DOHH2 (cell line): ENCODE results near the gene KIF25.

Source experiments
- H3F3A ChIP-seq: fragments of 200-600 bp; sonication (generic), shearing (Covaris generic); 2 replicates; pipeline ENCODE4 v1.6.0; 2016; ENCODE audit warnings: antibody characterized with exemption, mild to moderate bottlenecking; ENCODE audit not compliant: control insufficient read depth, insufficient read depth
- H3K27ac ChIP-seq: fragments of 200-600 bp; sonication (generic); 2 replicates; pipeline ENCODE4 v1.5.1; 2014; ENCODE audit warnings: low read depth, mild to moderate bottlenecking, low read length, moderate library complexity
- H3K27me3 ChIP-seq: fragments of 200-600 bp; sonication (generic); 2 replicates; pipeline ENCODE4 v1.6.1; 2014; ENCODE audit warnings: mild to moderate bottlenecking, low read length, mixed read lengths; ENCODE audit not compliant: control insufficient read depth
- H3K36me3 ChIP-seq: fragments of 200-600 bp; sonication (generic); 2 replicates; pipeline ENCODE4 v1.6.1; 2014; ENCODE audit warnings: mild to moderate bottlenecking, low read length, moderate library complexity, mixed read lengths; ENCODE audit not compliant: control insufficient read depth
- H3K4me1 ChIP-seq: fragments of 200-600 bp; sonication (generic); 2 replicates; pipeline ENCODE4 v1.6.1; 2014; ENCODE audit warnings: mild to moderate bottlenecking, low read length, mixed read lengths; ENCODE audit not compliant: control insufficient read depth
- H3K4me2 ChIP-seq: fragments of 200-600 bp; sonication (generic); 2 replicates; pipeline ENCODE4 v1.6.0; 2014; ENCODE audit warnings: mild to moderate bottlenecking, low read length, moderate library complexity
- H3K4me3 ChIP-seq: fragments of 200-600 bp; sonication (generic); 2 replicates; pipeline ENCODE4 v1.5.1; 2014; ENCODE audit warnings: mild to moderate bottlenecking, low read length, mixed read lengths
- H3K79me2 ChIP-seq: fragments of 200-600 bp; sonication (generic); 2 replicates; pipeline ENCODE4 v1.6.1; 2014; ENCODE audit warnings: mild to moderate bottlenecking, low read length, mixed read lengths; ENCODE audit not compliant: control insufficient read depth
- H3K9me2 ChIP-seq: fragments of 200-600 bp; sonication (generic); replicated peaks from 2 replicates; pipeline ENCODE4 v1.6.1; 2014; ENCODE audit warnings: mild to moderate bottlenecking, low read length, mixed read lengths; ENCODE audit not compliant: control insufficient read depth
- H3K9me3 ChIP-seq: fragments of 200-600 bp; sonication (generic); 2 replicates; pipeline ENCODE4 v1.6.1; 2014; ENCODE audit warnings: antibody characterized with exemption, low read length, mixed read lengths; ENCODE audit not compliant: control insufficient read depth, insufficient read depth
- H4K20me1 ChIP-seq: fragments of 200-600 bp; sonication (generic); 2 replicates; pipeline ENCODE4 v1.6.0; 2014; ENCODE audit warnings: low read depth, mild to moderate bottlenecking, antibody characterized with exemption, low read length, moderate library complexity; ENCODE audit not compliant: control insufficient read depth, insufficient read depth
- CTCF ChIP-seq: fragments of 200-600 bp; sonication (generic); IDR thresholded peaks from one replicate; pipeline ENCODE4 v1.5.1; 2014; ENCODE audit warnings: antibody characterized with exemption, mild to moderate bottlenecking, low read depth, low read length; ENCODE audit not compliant: poor library complexity, severe bottlenecking
- EZH2phosphoT487 ChIP-seq: fragments of 200-600 bp; sonication (generic); IDR thresholded peaks from 2 replicates; pipeline ENCODE4 v1.6.1; 2017; ENCODE audit warnings: borderline replicate concordance, mild to moderate bottlenecking, antibody characterized with exemption, low read length, moderate library complexity, mixed read lengths

The KIF25 gene

GRCh38 chr6:168048724-168049025, 51.2 kb downstream of the KIF25 start:
- H3K9me2 ChIP-seq = no peaks in the 10 kb centered on the region
- H3K4me3 ChIP-seq = no peak overlapping the region
- no peaks in the 10 kb centered on the region for H3F3A ChIP-seq
- TF ChIP-seq CTCF (no peak), EZH2phosphoT487 (no peak)
- H3K4me2 ChIP-seq = no peak overlapping the region
- H4K20me1 ChIP-seq = no peaks in the 10 kb centered on the region
- no peaks in the 10 kb centered on the region for H3K36me3 ChIP-seq
- no peaks in the 10 kb centered on the region for H3K9me3 ChIP-seq
- H3K4me1 ChIP-seq = no peaks in the 10 kb centered on the region
- no peaks in the 10 kb centered on the region for H3K79me2 ChIP-seq
- no peak overlapping the region for H3K27ac ChIP-seq
- no peaks in the 10 kb centered on the region for H3K27me3 ChIP-seq

GRCh38 chr6:168049277-168049676, 51.8 kb downstream of the KIF25 start:
- TF ChIP-seq EZH2phosphoT487 (no peak), CTCF (no peak)
- no peaks in the 10 kb centered on the region for H3K4me1 ChIP-seq
- no peak overlapping the region for H3K4me2 ChIP-seq
- no peak overlapping the region for H3K27ac ChIP-seq
- no peaks in the 10 kb centered on the region for H3K9me3 ChIP-seq
- no peaks in the 10 kb centered on the region for H4K20me1 ChIP-seq
- H3F3A ChIP-seq = no peaks in the 10 kb centered on the region
- H3K27me3 ChIP-seq = no peaks in the 10 kb centered on the region
- no peaks in the 10 kb centered on the region for H3K36me3 ChIP-seq
- no peak overlapping the region for H3K4me3 ChIP-seq
- H3K9me2 ChIP-seq = no peaks in the 10 kb centered on the region
- H3K79me2 ChIP-seq = no peaks in the 10 kb centered on the region

GRCh38 chr6:168049706-168050224, 52.3 kb downstream of the KIF25 start:
- no peaks in the 10 kb centered on the region for H3F3A ChIP-seq

More at GRCh38 chr6:168049706-168050224, 52.3 kb downstream of the KIF25 start:
- H3K27me3 ChIP-seq = no peaks in the 10 kb centered on the region
- H3K79me2 ChIP-seq = no peaks in the 10 kb centered on the region
- no peak overlapping the region for H3K4me2 ChIP-seq
- H3K4me3 ChIP-seq = no peak overlapping the region
- H3K27ac ChIP-seq = no peak overlapping the region
- no peaks in the 10 kb centered on the region for H3K4me1 ChIP-seq
- no peaks in the 10 kb centered on the region for H3K9me2 ChIP-seq
- no peak for TF ChIP-seq EZH2phosphoT487
- no peak for TF ChIP-seq CTCF
- H3K9me3 ChIP-seq = no peaks in the 10 kb centered on the region
- H3K36me3 ChIP-seq = no peaks in the 10 kb centered on the region
- no peaks in the 10 kb centered on the region for H4K20me1 ChIP-seq
